ENCODE results near the gene TYMP. TPM values are rescaled to one million over a fixed set of nuclear protein-coding genes. Genes with fewer than 3 reads are reported as not detected.

The TYMP gene
- total and polyA plus RNA-seq, 2 of the 4 experiments (the other 2 are of a cell fraction) = 0.18 to 0.74 TPM

- Histone ChIP-seq H4K5ac (ENCODE audit: low read depth, low read length) (no peak overlapping the region; the same call in 1 of the 2 replicates), H3K79me1 (ENCODE audit: low read depth in 1 of 2, low read length in 2 of 2) (peaks cover 4 to 13% of the 10 kb centered on the region in 2 experiments; a peak in 2 of 4 replicates), H3K4me3 (ENCODE audit: insufficient read depth, low read depth, low read length) (peak overlapping the region; percentile 39), H3K27ac (ENCODE audit: insufficient read depth, low read length) (no peak overlapping the region; the same call in 1 of the 2 replicates), H3K9ac (ENCODE audit: low read depth, low read length) (peak overlapping the region; percentile 49; the same call in 1 of the 2 replicates), H3K9me3 (ENCODE audit: control insufficient read depth, insufficient read depth, low read length) (no peaks in the 10 kb centered on the region), H3K27me3 (ENCODE audit: control insufficient read depth, insufficient read depth, low read length) (peaks cover 5% of the 10 kb centered on the region; the same call in 1 of the 2 replicates), H3K36me3 (ENCODE audit: control insufficient read depth, insufficient read depth, low read length) (no peaks in the 10 kb centered on the region), H4K91ac (ENCODE audit: insufficient read depth, low read depth, low read length) (no peak overlapping the region), H3K4ac (ENCODE audit: low read depth, low read length) (0 out of 2 replicates have a peak overlapping the region, but pooled peaks have one; percentile 15), H2BK120ac (ENCODE audit: low read depth, low read length) (no peak overlapping the region), H2AK5ac (ENCODE audit: low read depth, low read length) (peak overlapping the region; percentile 31; the same call in 1 of the 2 replicates), H2BK5ac (ENCODE audit: low read depth, low read length, poor library complexity, severe bottlenecking) (no peak overlapping the region), H4K20me1 (ENCODE audit: insufficient read depth, low read length) (no peaks in the 10 kb centered on the region), H2AK9ac (replicated peaks; ENCODE audit: low read depth, low read length, poor library complexity) (peak overlapping the region; percentile 73), H2BK15ac (ENCODE audit: low read depth, low read length) (no peak overlapping the region), H3K9me1 (ENCODE audit: insufficient read depth, low read length) (peaks cover 8% of the 10 kb centered on the region; the same call in 1 of the 2 replicates), H3K23ac (ENCODE audit: low read depth, low read length) (no peak overlapping the region), H2BK20ac (ENCODE audit: low read depth, low read length) (no peak overlapping the region), H3K56ac (ENCODE audit: extremely low read depth, insufficient read depth, low read length) (no peak overlapping the region), H3K4me2 (ENCODE audit: low read depth, low read length) (peak overlapping the region; percentile 69), H4K8ac (ENCODE audit: low read depth in 2 of 2, low read length in 2 of 2) (peak overlapping the region in 1 of 2 experiments; percentile 26; a peak in 2 of 4 replicates), H3K18ac (ENCODE audit: low read depth, low read length) (no peak overlapping the region), H3K4me1 (ENCODE audit: control insufficient read depth, insufficient read depth, low read length) (peaks cover 13% of the 10 kb centered on the region), H3K14ac (replicated peaks; ENCODE audit: low read depth, low read length) (no peak overlapping the region; the same call in 1 of the 2 replicates), H2AFZ (replicated peaks; ENCODE audit: low read length, poor library complexity) (peak overlapping the region; percentile 81)
- dilution Hi-C loops (cut with HindIII; ENCODE audit: low sequenced_read_pairs, unreplicated experiment) (no loop called here), in situ Hi-C loops (cut with MboI; ENCODE audit: low sequenced_read_pairs) (no loop called here), intact Hi-C loops (cut with micrococcal nuclease) (no loop called here)
- peak; percentile 67 for ATAC-seq (ENCODE audit: low read depth)
- no TSS peak for BruUV-seq (replicated peaks)
- DNase-seq = peak; percentile 41
- POLR2A ChIA-PET (ENCODE audit: unreplicated experiment) = no interaction called here
- no peak for TF ChIP-seq CEBPB (IDR thresholded peaks at IDR 0.05; ENCODE audit: low read depth, low read length)
- TF ChIP-seq RCOR1 (IDR thresholded peaks at IDR 0.05; ENCODE audit: insufficient replicate concordance, low read length) = no peak
- no peak for TF ChIP-seq RAD21 (IDR thresholded peaks at IDR 0.05; ENCODE audit: low read length)
- 1% methylated on average over 29 of the region's 56 CpGs; no CpG with 5 or more reads in 1 of the 2 experiments for WGBS, 2 experiments (ENCODE audit: extremely low coverage in 2 of 2, insufficient read length in 1 of 2)
- CTCF ChIA-PET = no interaction called here
These were observed 2.3 kb upstream of the TYMP start for GRCh38 chr22:50531962-50532674.
